H9 (cell line): ENCODE data around the gene MTMR1. TPM values are rescaled to one million over a fixed set of nuclear protein-coding genes. Genes with fewer than 3 reads are reported as not detected.

Experiments
- DNase-seq: peaks from one replicate; pipeline ENCODE4 v3.0.0-alpha.2; 2017
- H2AFZ ChIP-seq: one replicate; pipeline ENCODE4 v1.6.1; 2013; ENCODE audit warnings: mild to moderate bottlenecking, low read length, control low read depth, moderate library complexity
- H2AK5ac ChIP-seq: 2 replicates; pipeline ENCODE4 v1.6.1; 2013; ENCODE audit warnings: low read length, control low read depth, mixed read lengths; ENCODE audit not compliant: insufficient read length
- H2BK120ac ChIP-seq: one replicate; pipeline ENCODE4 v1.6.1; 2013; ENCODE audit warnings: low read depth, mild to moderate bottlenecking, low read length, control low read depth, inconsistent platforms; ENCODE audit not compliant: poor library complexity, severe bottlenecking
- H2BK12ac ChIP-seq: 2 replicates; pipeline ENCODE4 v1.6.1; 2013; ENCODE audit warnings: low read length, control low read depth, mixed read lengths, low read depth; ENCODE audit not compliant: insufficient read length
- H2BK15ac ChIP-seq: 2 replicates; pipeline ENCODE4 v1.6.1; 2013; ENCODE audit warnings: low read depth, low read length, control low read depth
- H2BK20ac ChIP-seq: one replicate; pipeline ENCODE4 v1.6.1; 2013; ENCODE audit warnings: low read depth, mild to moderate bottlenecking, low read length, control low read depth, inconsistent platforms; ENCODE audit not compliant: poor library complexity, severe bottlenecking
- H2BK5ac ChIP-seq: 2 replicates; pipeline ENCODE4 v1.6.1; 2013; ENCODE audit warnings: low read length, control low read depth, mixed read lengths; ENCODE audit not compliant: insufficient read length
- H3K14ac ChIP-seq: 2 replicates; pipeline ENCODE4 v1.6.1; 2013; ENCODE audit warnings: low read length, control low read depth; ENCODE audit not compliant: insufficient read depth
- H3K18ac ChIP-seq: 2 replicates; pipeline ENCODE4 v1.6.1; 2013; ENCODE audit warnings: low read depth, mild to moderate bottlenecking, mixed read lengths, low read length, control low read depth; ENCODE audit not compliant: insufficient read length
- H3K23ac ChIP-seq: 2 replicates; pipeline ENCODE4 v1.6.1; 2013; ENCODE audit warnings: low read length, control low read depth, mixed read lengths, low read depth; ENCODE audit not compliant: insufficient read length
- H3K23me2 ChIP-seq: 2 replicates; pipeline ENCODE4 v1.6.1; 2013; ENCODE audit warnings: low read depth, mild to moderate bottlenecking, mixed read lengths, low read length, control low read depth; ENCODE audit not compliant: insufficient read length, poor library complexity, severe bottlenecking
- H3K27ac ChIP-seq: 2 replicates; pipeline ENCODE4 v1.5.1; 2013; ENCODE audit warnings: low read length, control low read depth, mixed read lengths, low read depth; ENCODE audit not compliant: insufficient read length
- H3K27me3 ChIP-seq: 2 replicates; pipeline ENCODE4 v1.6.1; 2013; ENCODE audit warnings: low read length, control low read depth, inconsistent platforms; ENCODE audit not compliant: insufficient read depth
- H3K4ac ChIP-seq: 2 replicates; pipeline ENCODE4 v1.6.1; 2013; ENCODE audit warnings: low read depth, mild to moderate bottlenecking, control low read depth, inconsistent platforms, low read length, moderate library complexity
- H3K4me1 ChIP-seq: 2 replicates; pipeline ENCODE4 v1.6.1; 2013; ENCODE audit warnings: low read length, control low read depth, inconsistent platforms; ENCODE audit not compliant: insufficient read depth
- H3K4me2 ChIP-seq: 2 replicates; pipeline ENCODE4 v1.6.1; 2013; ENCODE audit warnings: low read length, control low read depth, mixed read lengths; ENCODE audit not compliant: insufficient read length, insufficient read depth
- H3K56ac ChIP-seq: 2 replicates; pipeline ENCODE4 v1.6.1; 2013; ENCODE audit warnings: low read depth, mild to moderate bottlenecking, mixed read lengths, low read length, control low read depth; ENCODE audit not compliant: insufficient read length
- H3K79me1 ChIP-seq: 2 replicates; pipeline ENCODE4 v1.6.1; 2013; ENCODE audit warnings: low read depth, mild to moderate bottlenecking, moderate library complexity, low read length, control low read depth, inconsistent platforms; ENCODE audit not compliant: insufficient read depth, poor library complexity, severe bottlenecking
- H3K79me2 ChIP-seq: 2 replicates; pipeline ENCODE4 v1.6.1; 2013; ENCODE audit warnings: low read length, control low read depth, inconsistent platforms; ENCODE audit not compliant: insufficient read depth
- H3K9ac ChIP-seq: 2 replicates; pipeline ENCODE4 v1.6.1; 2013; ENCODE audit warnings: low read length, control low read depth, mixed read lengths; ENCODE audit not compliant: insufficient read length; ENCODE audit errors: extremely low read depth
- H3K9me3 ChIP-seq: one replicate; pipeline ENCODE4 v1.6.1; 2013; ENCODE audit warnings: low read depth, low read length, inconsistent platforms; ENCODE audit not compliant: control insufficient read depth
- H3T11ph ChIP-seq: one replicate; pipeline ENCODE4 v1.6.1; 2013; ENCODE audit warnings: mild to moderate bottlenecking, low read length, control low read depth, inconsistent platforms
- H4K20me1 ChIP-seq: one replicate; pipeline ENCODE4 v1.6.1; 2013; ENCODE audit not compliant: control insufficient read depth, insufficient read length, insufficient read depth
- H4K5ac ChIP-seq: 2 replicates; pipeline ENCODE4 v1.6.1; 2013; ENCODE audit warnings: low read depth, mild to moderate bottlenecking, mixed read lengths, low read length, control low read depth; ENCODE audit not compliant: insufficient read length
- H4K8ac ChIP-seq: replicated peaks from 2 replicates; pipeline ENCODE4 v1.6.1; 2013; ENCODE audit warnings: low read length, control low read depth, mixed read lengths, low read depth; ENCODE audit not compliant: insufficient read length
- H4K91ac ChIP-seq: 2 replicates; pipeline ENCODE4 v1.6.1; 2013; ENCODE audit warnings: low read depth, mild to moderate bottlenecking, moderate library complexity, mixed read lengths, low read length, control low read depth; ENCODE audit not compliant: insufficient read length
- H3K27ac Mint-ChIP-seq, 3 experiments: 2 replicates in 2 of 3; 3 replicates in 1 of 3; pipeline ENCODE4 v1.8.0; 2020 to 2021; ENCODE audit warnings: mixed read lengths in 3 of 3, mild to moderate bottlenecking in 1 of 3, moderate library complexity in 1 of 3
- H3K27me3 Mint-ChIP-seq: 2 replicates; pipeline ENCODE4 v1.8.0; 2021; ENCODE audit warnings: low read depth, mild to moderate bottlenecking, moderate library complexity, mixed read lengths
- H3K36me3 Mint-ChIP-seq, 3 experiments: 2 replicates in 2 of 3; 3 replicates in 1 of 3; pipeline ENCODE4 v1.8.0; 2020 to 2021; ENCODE audit warnings: low read depth in 3 of 3, mixed read lengths in 3 of 3; ENCODE audit not compliant: insufficient read depth in 1 of 3
- H3K4me1 Mint-ChIP-seq, 2 experiments: 2 replicates each; pipeline ENCODE4 v1.8.0; 2020; ENCODE audit warnings: mixed read lengths in 2 of 2
- H3K4me3 Mint-ChIP-seq, 2 experiments: 2 replicates in 1 of 2; 3 replicates in 1 of 2; pipeline ENCODE4 v1.8.0; 2020 to 2021; ENCODE audit warnings: mild to moderate bottlenecking in 2 of 2, mixed read lengths in 2 of 2, moderate library complexity in 1 of 2
- H3K9me3 Mint-ChIP-seq, 2 experiments: 2 replicates in 1 of 2; 3 replicates in 1 of 2; pipeline ENCODE4 v1.8.0; 2020; ENCODE audit warnings: mild to moderate bottlenecking in 2 of 2, mixed read lengths in 2 of 2, moderate library complexity in 1 of 2
- WGBS: extraction: QIAGEN DNeasy Blood & Tissue Kit; methylation state at CpG from one replicate; pipeline ENCODE4 v1.1.7; 2013; ENCODE audit warnings: missing lambda C conversion rate, low lambda C conversion rate, mixed read lengths; ENCODE audit not compliant: insufficient read length; ENCODE audit errors: extremely low coverage; 5-methylcytosine and 5-hydroxymethylcytosine counted together
- total RNA-seq: library from RNA; stranded (reverse); gene quantifications from 2 replicates; pipeline ENCODE4 v1.2.1, GENCODE V29; 2021
- TF ChIP-seq, protein P1 (sequence below): fragments of 200-600 bp; sonication (generic); conservative IDR thresholded peaks from 3 replicates; pipeline ENCODE4 v1.8.0; 2021; ENCODE audit warnings: antibody characterized with exemption, mild to moderate bottlenecking

MTMR1 gene
- total RNA-seq, 1 experiment from 2014 or later: 25.2 TPM

DNA sequence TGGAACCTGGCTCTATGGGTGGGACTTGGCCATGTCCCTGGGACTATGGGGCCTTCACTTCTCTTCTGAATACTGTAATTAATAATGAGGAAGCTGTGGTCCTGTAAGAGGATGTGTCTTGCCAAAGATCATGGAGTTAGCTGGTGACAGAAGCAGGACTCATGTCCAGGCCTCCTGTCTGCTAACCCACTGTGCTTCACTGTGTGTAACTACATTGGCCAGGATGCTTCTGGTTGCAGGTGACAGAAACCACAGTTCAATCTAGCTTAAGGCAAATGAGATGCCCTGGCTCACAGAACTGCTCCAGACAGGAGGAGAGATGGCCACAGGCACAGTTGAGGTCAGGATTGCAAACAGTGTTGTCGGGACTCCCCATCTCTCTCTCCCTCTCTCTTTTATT is 3.1 kb downstream of the MTMR1 start:
- Histone ChIP-seq H3K27ac (no peak overlapping the region), H3K23ac (no peak overlapping the region), H2AK5ac (no peak overlapping the region), H2AFZ (no peak overlapping the region), H3T11ph (no peak overlapping the region), H2BK5ac (no peak overlapping the region), H4K8ac (no peak overlapping the region), H4K20me1 (no peaks in the 10 kb centered on the region), H3K18ac (no peak overlapping the region), H3K56ac (no peak overlapping the region), H3K23me2 (peaks cover 9% of the 10 kb centered on the region), H2BK20ac (no peak overlapping the region), H3K14ac (no peak overlapping the region), H3K4me1 (peaks cover 2% of the 10 kb centered on the region; the same call in 1 of the 2 replicates), H3K79me2 (no peaks in the 10 kb centered on the region; the same call in 1 of the 2 replicates), H3K9ac (no peak overlapping the region), H3K9me3 (no peaks in the 10 kb centered on the region), H4K5ac (no peak overlapping the region), H4K91ac (no peak overlapping the region), H3K4ac (no peak overlapping the region), H3K79me1 (no peaks in the 10 kb centered on the region), H3K4me2 (no peak overlapping the region), H2BK12ac (no peak overlapping the region), H3K27me3 (no peaks in the 10 kb centered on the region), H2BK120ac (no peak overlapping the region), H2BK15ac (no peak overlapping the region)
- TF ChIP-seq, protein P1, sequence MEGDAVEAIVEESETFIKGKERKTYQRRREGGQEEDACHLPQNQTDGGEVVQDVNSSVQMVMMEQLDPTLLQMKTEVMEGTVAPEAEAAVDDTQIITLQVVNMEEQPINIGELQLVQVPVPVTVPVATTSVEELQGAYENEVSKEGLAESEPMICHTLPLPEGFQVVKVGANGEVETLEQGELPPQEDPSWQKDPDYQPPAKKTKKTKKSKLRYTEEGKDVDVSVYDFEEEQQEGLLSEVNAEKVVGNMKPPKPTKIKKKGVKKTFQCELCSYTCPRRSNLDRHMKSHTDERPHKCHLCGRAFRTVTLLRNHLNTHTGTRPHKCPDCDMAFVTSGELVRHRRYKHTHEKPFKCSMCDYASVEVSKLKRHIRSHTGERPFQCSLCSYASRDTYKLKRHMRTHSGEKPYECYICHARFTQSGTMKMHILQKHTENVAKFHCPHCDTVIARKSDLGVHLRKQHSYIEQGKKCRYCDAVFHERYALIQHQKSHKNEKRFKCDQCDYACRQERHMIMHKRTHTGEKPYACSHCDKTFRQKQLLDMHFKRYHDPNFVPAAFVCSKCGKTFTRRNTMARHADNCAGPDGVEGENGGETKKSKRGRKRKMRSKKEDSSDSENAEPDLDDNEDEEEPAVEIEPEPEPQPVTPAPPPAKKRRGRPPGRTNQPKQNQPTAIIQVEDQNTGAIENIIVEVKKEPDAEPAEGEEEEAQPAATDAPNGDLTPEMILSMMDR: no peak
- no peak for DNase-seq
- Mint-ChIP-seq H3K27me3 (no peaks in the 10 kb centered on the region), H3K27ac (no peak overlapping the region), H3K4me1 (peaks cover 12 to 15% of the 10 kb centered on the region in 2 experiments), H3K4me3 (no peak overlapping the region), H3K36me3 (peaks cover 0 to 19% (median 5%) of the 10 kb centered on the region in 3 experiments; a peak in 6 of 7 replicates), H3K9me3 (peaks cover 50 to 57% of the 10 kb centered on the region in 2 experiments)
- WGBS: no CpG with 5 or more reads among the region's 1 CpG
